ENCODE data around the gene PMP22. TPM values are rescaled to one million over a fixed set of nuclear protein-coding genes. Genes with fewer than 3 reads are reported as not detected.

PMP22 gene
- total RNA-seq, 1 donor from 2014 or later = not detected

DNA sequence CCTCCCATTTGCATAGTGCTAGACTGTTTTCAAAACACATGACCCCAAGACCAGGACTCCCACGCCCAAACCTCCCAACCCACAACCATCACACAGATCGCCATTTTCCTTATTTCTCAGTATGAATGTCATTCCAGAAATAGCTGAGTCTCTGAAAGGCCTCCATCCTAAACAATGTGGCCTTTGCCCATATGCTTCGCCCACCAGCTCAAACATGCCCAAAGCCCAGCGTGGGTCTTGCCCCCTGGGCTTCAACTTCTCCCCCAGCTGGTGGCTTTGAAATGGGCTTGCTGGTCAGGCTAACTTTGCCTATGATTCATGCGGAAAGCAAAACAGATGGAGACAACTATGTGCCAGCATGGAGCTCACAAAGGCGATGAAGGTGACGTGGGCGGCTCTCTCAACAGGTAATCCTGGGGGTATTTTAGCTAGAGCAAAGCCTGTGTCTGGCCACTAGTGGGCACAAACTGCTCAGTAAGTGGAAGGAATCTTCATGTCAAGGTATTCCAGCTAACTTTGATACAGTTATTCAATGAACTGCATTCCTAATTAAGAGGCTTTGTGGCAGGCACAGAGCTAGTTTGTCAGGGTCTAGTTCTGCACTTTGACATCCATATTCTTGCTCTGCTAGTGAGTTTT lies 17.1 kb downstream of the PMP22 start:
- intact Hi-C loops (cut with micrococcal nuclease) = no loop called here
- H3K36me3 Mint-ChIP-seq (ENCODE audit: low read depth) = no peaks in the 10 kb centered on the region
- POLR2A ChIA-PET = no interaction called here
- H3K9me3 Mint-ChIP-seq = peaks cover 2% of the 10 kb centered on the region
- DNase-seq (no peak), ATAC-seq (ENCODE audit: low read depth) (no peak)
- H3K4me3 Mint-ChIP-seq = no peak overlapping the region
- TF ChIP-seq, protein P1, sequence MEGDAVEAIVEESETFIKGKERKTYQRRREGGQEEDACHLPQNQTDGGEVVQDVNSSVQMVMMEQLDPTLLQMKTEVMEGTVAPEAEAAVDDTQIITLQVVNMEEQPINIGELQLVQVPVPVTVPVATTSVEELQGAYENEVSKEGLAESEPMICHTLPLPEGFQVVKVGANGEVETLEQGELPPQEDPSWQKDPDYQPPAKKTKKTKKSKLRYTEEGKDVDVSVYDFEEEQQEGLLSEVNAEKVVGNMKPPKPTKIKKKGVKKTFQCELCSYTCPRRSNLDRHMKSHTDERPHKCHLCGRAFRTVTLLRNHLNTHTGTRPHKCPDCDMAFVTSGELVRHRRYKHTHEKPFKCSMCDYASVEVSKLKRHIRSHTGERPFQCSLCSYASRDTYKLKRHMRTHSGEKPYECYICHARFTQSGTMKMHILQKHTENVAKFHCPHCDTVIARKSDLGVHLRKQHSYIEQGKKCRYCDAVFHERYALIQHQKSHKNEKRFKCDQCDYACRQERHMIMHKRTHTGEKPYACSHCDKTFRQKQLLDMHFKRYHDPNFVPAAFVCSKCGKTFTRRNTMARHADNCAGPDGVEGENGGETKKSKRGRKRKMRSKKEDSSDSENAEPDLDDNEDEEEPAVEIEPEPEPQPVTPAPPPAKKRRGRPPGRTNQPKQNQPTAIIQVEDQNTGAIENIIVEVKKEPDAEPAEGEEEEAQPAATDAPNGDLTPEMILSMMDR (IDR thresholded peaks at IDR 0.05) = no peak
- peaks cover 6% of the 10 kb centered on the region for H3K27me3 Mint-ChIP-seq
- no peak overlapping the region for H3K27ac Mint-ChIP-seq
- CTCF ChIA-PET = interaction anchor here (1.7 kb wide), 1 partner anchor 10 kb away, joined by 8 read pairs; no protein-coding TSS in a partner anchor
- H3K4me1 Mint-ChIP-seq = no peaks in the 10 kb centered on the region

DNA sequence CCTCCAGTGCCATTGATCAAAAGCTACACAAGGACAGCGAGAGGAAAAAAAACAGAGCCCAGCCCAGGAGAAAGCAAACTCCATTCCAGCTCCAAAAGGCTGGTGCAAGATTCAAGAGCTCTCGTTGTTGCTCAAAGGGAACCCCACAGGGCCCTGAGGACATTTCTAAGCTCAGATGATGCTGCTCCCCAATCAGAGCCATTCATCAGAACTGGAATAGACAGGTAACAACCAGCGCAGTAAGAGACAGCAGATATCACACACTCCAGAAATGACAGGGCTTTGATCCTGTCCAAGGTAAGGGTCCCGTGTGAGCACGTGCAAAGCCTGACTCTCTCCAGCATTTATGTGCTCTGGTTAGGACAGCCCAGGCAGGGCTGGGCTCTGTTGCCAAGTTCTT lies 20.1 kb downstream of the PMP22 start:
- Mint-ChIP-seq H3K4me3 (no peak overlapping the region), H3K9me3 (peaks cover 5% of the 10 kb centered on the region), H3K27ac (no peak overlapping the region), H3K36me3 (ENCODE audit: low read depth) (no peaks in the 10 kb centered on the region), H3K4me1 (no peaks in the 10 kb centered on the region), H3K27me3 (peaks cover 17% of the 10 kb centered on the region)
- ChIA-PET CTCF (no interaction called here), POLR2A (no interaction called here)
- TF ChIP-seq, protein P1 (IDR thresholded peaks at IDR 0.05) = no peak
- ATAC-seq (ENCODE audit: low read depth) (no peak), DNase-seq (no peak)
- intact Hi-C loops (cut with micrococcal nuclease) = no loop called here

DNA sequence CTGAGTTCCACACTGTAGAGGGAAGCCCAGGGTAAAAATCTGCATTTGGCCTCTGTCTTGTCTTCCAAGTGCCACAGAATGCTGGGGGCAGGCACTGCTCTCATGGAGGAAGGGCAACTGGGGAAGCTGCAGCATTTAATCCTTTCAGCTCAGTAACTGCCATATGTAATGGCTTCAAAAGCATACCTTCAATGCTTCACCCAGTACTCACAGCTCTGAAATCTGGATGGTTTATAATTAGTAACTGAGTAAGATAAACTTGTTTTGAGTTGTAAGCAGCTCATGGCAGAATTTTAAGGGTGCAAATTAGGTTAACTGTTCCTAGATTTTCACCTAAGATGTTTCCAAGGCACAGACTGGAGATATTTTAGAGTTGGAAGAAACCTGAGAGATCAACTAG lies 24.5 kb downstream of the PMP22 start:
- ATAC-seq (ENCODE audit: low read depth) (no peak), DNase-seq (no peak)
- Mint-ChIP-seq H3K4me1 (no peaks in the 10 kb centered on the region), H3K9me3 (peaks cover 5% of the 10 kb centered on the region), H3K4me3 (no peak overlapping the region), H3K27ac (no peak overlapping the region), H3K27me3 (peaks cover 19% of the 10 kb centered on the region), H3K36me3 (ENCODE audit: low read depth) (no peaks in the 10 kb centered on the region)
- ChIA-PET POLR2A (no interaction called here), CTCF (interaction anchor here (1.4 kb wide), 1 partner anchor 19 kb away, joined by 3 read pairs; no protein-coding TSS in a partner anchor)
- TF ChIP-seq, protein P1 (IDR thresholded peaks at IDR 0.05) = no peak
- intact Hi-C loops (cut with micrococcal nuclease) = no loop called here

DNA sequence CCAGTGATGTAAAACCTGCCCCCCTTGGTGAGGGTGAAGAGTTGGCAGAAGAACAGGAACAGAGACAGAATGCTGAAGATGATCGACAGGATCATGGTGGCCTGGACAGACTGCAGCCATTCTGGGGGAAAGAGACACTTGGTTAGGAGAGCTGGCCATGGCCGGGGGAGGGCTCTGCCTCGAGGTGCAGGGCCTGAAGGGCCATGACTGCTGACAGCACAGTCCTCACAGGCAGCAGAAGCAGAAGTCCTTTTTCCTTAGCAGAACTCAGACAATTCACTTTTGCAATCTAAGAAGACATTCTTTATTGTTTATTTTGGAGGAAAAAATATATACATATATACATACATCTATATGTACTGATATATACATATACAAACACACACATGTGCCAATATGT lies 25.6 kb downstream of the PMP22 start:
- TF ChIP-seq, protein P1 (IDR thresholded peaks at IDR 0.05) = no peak
- Mint-ChIP-seq H3K36me3 (ENCODE audit: low read depth) (no peaks in the 10 kb centered on the region), H3K4me3 (no peak overlapping the region), H3K4me1 (no peaks in the 10 kb centered on the region), H3K9me3 (peaks cover 5% of the 10 kb centered on the region), H3K27me3 (peaks cover 19% of the 10 kb centered on the region), H3K27ac (no peak overlapping the region)
- intact Hi-C loops (cut with micrococcal nuclease) = no loop called here
- DNase-seq (no peak), ATAC-seq (ENCODE audit: low read depth) (no peak)
- CTCF ChIA-PET = no interaction called here
- POLR2A ChIA-PET = no interaction called here

DNA sequence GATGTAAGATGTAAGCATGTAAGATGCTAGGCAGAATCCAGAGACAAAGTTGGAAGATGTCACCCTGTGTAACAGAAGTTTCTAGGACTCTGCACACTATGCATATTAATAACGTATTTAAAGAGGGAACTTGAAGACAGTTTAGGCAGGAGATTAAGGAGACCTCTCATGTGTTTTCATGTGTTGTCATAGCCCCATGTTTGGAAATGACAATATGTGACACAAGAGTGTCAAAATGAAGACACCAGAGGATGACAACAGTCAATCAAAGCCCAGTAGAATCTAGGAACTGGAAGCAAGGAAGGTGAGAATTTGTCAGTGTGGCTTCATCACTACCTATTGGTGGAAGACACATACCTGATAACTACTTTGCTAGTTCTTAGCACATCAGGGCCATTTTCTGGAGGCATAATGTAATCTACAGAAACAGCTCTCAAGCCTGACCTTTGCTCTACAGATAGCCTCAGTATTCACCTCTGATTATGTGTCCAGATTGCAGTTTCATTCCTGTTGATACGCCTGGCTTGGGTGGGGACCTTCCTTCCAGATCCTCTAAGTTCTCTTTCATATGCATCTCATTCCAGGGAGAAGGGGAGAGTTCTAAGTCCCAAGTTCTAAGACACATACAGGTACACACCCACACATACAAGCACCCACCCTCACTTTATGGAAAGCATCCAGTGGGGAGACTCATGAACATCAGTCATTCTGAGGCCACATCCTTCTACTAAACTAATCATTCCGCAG lies 26.3 kb downstream of the PMP22 start:
- POLR2A ChIA-PET = no interaction called here
- Mint-ChIP-seq H3K9me3 (peaks cover 5% of the 10 kb centered on the region), H3K36me3 (ENCODE audit: low read depth) (no peaks in the 10 kb centered on the region), H3K27ac (no peak overlapping the region), H3K4me1 (no peaks in the 10 kb centered on the region), H3K27me3 (peaks cover 19% of the 10 kb centered on the region), H3K4me3 (no peak overlapping the region)
- TF ChIP-seq, protein P1 (IDR thresholded peaks at IDR 0.05) = no peak
- intact Hi-C loops (cut with micrococcal nuclease) = no loop called here
- DNase-seq = no peak
- no peak for ATAC-seq (ENCODE audit: low read depth)
- CTCF ChIA-PET = no interaction called here

Data from activated B cell treated with CpG ODN at 0.5 μM for 24 hours (primary cell).